HUES48 (cell line): ENCODE measurements around the gene FRMPD4.
A peak's percentile ranks its signal among the peaks of the same experiment; 100 is the strongest.

Source experiments
- H3K27ac ChIP-seq: one replicate; pipeline ENCODE4 v1.7.0; 2013; ENCODE audit warnings: low read depth, low read length, inconsistent platforms
- H3K27me3 ChIP-seq: 2 replicates; pipeline ENCODE4 v1.6.1; 2013; ENCODE audit warnings: mild to moderate bottlenecking, low read length; ENCODE audit not compliant: control insufficient read depth, insufficient read depth
- H3K36me3 ChIP-seq: 2 replicates; pipeline ENCODE4 v1.6.1; 2013; ENCODE audit warnings: low read length; ENCODE audit not compliant: control insufficient read depth, insufficient read depth
- H3K4me1 ChIP-seq: 2 replicates; pipeline ENCODE4 v1.6.1; 2013; ENCODE audit warnings: mild to moderate bottlenecking, low read length; ENCODE audit not compliant: control insufficient read depth, insufficient read depth
- H3K4me3 ChIP-seq: 2 replicates; pipeline ENCODE4 v1.5.1; 2013; ENCODE audit warnings: mild to moderate bottlenecking, low read depth, low read length
- H3K9ac ChIP-seq: 2 replicates; pipeline ENCODE4 v1.6.1; 2013; ENCODE audit warnings: mild to moderate bottlenecking, low read depth, low read length, moderate library complexity
- H3K9me3 ChIP-seq: 2 replicates; pipeline ENCODE4 v1.6.1; 2013; ENCODE audit warnings: low read length; ENCODE audit not compliant: control insufficient read depth, insufficient read depth

The FRMPD4 gene

GRCh38 chrX:12570859-12571501, 432.7 kb downstream of the FRMPD4 start:
- no peak overlapping the region for H3K27ac ChIP-seq

GRCh38 chrX:12579311-12579710, 441.0 kb downstream of the FRMPD4 start:
- Histone ChIP-seq H3K9ac (no peak overlapping the region), H3K4me1 (no peaks in the 10 kb centered on the region), H3K9me3 (no peaks in the 10 kb centered on the region), H3K4me3 (no peak overlapping the region), H3K27me3 (no peaks in the 10 kb centered on the region), H3K36me3 (no peaks in the 10 kb centered on the region), H3K27ac (no peak overlapping the region)

More at GRCh38 chrX:12570859-12571501, 432.7 kb downstream of the FRMPD4 start:
- Histone ChIP-seq H3K9me3 (no peaks in the 10 kb centered on the region), H3K4me1 (peaks cover 16% of the 10 kb centered on the region; the same call in 1 of the 2 replicates), H3K9ac (peak overlapping the region; percentile 51; the same call in 1 of the 2 replicates), H3K27me3 (no peaks in the 10 kb centered on the region), H3K4me3 (no peak overlapping the region), H3K36me3 (no peaks in the 10 kb centered on the region)

GRCh38 chrX:12580548-12580947, 442.3 kb downstream of the FRMPD4 start:
- Histone ChIP-seq H3K9ac (no peak overlapping the region), H3K4me1 (no peaks in the 10 kb centered on the region), H3K4me3 (no peak overlapping the region), H3K27me3 (no peaks in the 10 kb centered on the region), H3K9me3 (no peaks in the 10 kb centered on the region), H3K36me3 (no peaks in the 10 kb centered on the region), H3K27ac (no peak overlapping the region)

- Histone ChIP-seq H3K27me3 (no peaks in the 10 kb centered on the region), H3K27ac (no peak overlapping the region), H3K9me3 (no peaks in the 10 kb centered on the region), H3K4me3 (no peak overlapping the region), H3K9ac (no peak overlapping the region), H3K36me3 (no peaks in the 10 kb centered on the region), H3K4me1 (no peaks in the 10 kb centered on the region)
These were observed 443.3 kb downstream of the FRMPD4 start for GRCh38 chrX:12581546-12581945.

GRCh38 chrX:12582649-12583048, 444.4 kb downstream of the FRMPD4 start:
- Histone ChIP-seq H3K27me3 (no peaks in the 10 kb centered on the region), H3K4me3 (no peak overlapping the region), H3K4me1 (no peaks in the 10 kb centered on the region), H3K27ac (no peak overlapping the region), H3K9me3 (no peaks in the 10 kb centered on the region), H3K36me3 (no peaks in the 10 kb centered on the region), H3K9ac (no peak overlapping the region)

GRCh38 chrX:12583543-12583942, 445.3 kb downstream of the FRMPD4 start:
- H3K4me3 ChIP-seq, result no peak overlapping the region
- no peak overlapping the region for H3K27ac ChIP-seq
- no peak overlapping the region for H3K9ac ChIP-seq
- H3K27me3 ChIP-seq, result no peaks in the 10 kb centered on the region
- H3K9me3 ChIP-seq, result no peaks in the 10 kb centered on the region
- no peaks in the 10 kb centered on the region for H3K36me3 ChIP-seq
- no peaks in the 10 kb centered on the region for H3K4me1 ChIP-seq

- no peaks in the 10 kb centered on the region for H3K27me3 ChIP-seq
- no peak overlapping the region for H3K9ac ChIP-seq
- H3K27ac ChIP-seq, result no peak overlapping the region
- no peak overlapping the region for H3K4me3 ChIP-seq
- H3K9me3 ChIP-seq, result no peaks in the 10 kb centered on the region
- no peaks in the 10 kb centered on the region for H3K36me3 ChIP-seq
- H3K4me1 ChIP-seq, result peaks cover 8% of the 10 kb centered on the region
These were observed 457.4 kb downstream of the FRMPD4 start for GRCh38 chrX:12595720-12596119.

- H3K27ac ChIP-seq, result no peak overlapping the region
- no peaks in the 10 kb centered on the region for H3K27me3 ChIP-seq
- H3K4me3 ChIP-seq, result no peak overlapping the region
These were observed 471.8 kb downstream of the FRMPD4 start for GRCh38 chrX:12610079-12610478.

GRCh38 chrX:12611471-12611870, 473.2 kb downstream of the FRMPD4 start:
- no peaks in the 10 kb centered on the region for H3K36me3 ChIP-seq
- H3K9ac ChIP-seq, result no peak overlapping the region
- no peaks in the 10 kb centered on the region for H3K4me1 ChIP-seq
- H3K27ac ChIP-seq, result no peak overlapping the region
- H3K27me3 ChIP-seq, result no peaks in the 10 kb centered on the region
- no peaks in the 10 kb centered on the region for H3K9me3 ChIP-seq
- no peak overlapping the region for H3K4me3 ChIP-seq

More at GRCh38 chrX:12610079-12610478, 471.8 kb downstream of the FRMPD4 start:
- Histone ChIP-seq H3K9ac (no peak overlapping the region), H3K9me3 (no peaks in the 10 kb centered on the region), H3K36me3 (no peaks in the 10 kb centered on the region), H3K4me1 (no peaks in the 10 kb centered on the region)

- Histone ChIP-seq H3K4me3 (no peak overlapping the region), H3K9me3 (no peaks in the 10 kb centered on the region), H3K27me3 (no peaks in the 10 kb centered on the region), H3K9ac (no peak overlapping the region), H3K27ac (no peak overlapping the region), H3K4me1 (no peaks in the 10 kb centered on the region), H3K36me3 (no peaks in the 10 kb centered on the region)
These were observed 476.0 kb downstream of the FRMPD4 start for GRCh38 chrX:12614266-12614665.

GRCh38 chrX:12615061-12615460, 476.8 kb downstream of the FRMPD4 start:
- no peak overlapping the region for H3K9ac ChIP-seq
- no peaks in the 10 kb centered on the region for H3K27me3 ChIP-seq

More at GRCh38 chrX:12615061-12615460, 476.8 kb downstream of the FRMPD4 start:
- Histone ChIP-seq H3K36me3 (no peaks in the 10 kb centered on the region), H3K4me1 (no peaks in the 10 kb centered on the region), H3K27ac (no peak overlapping the region), H3K4me3 (no peak overlapping the region), H3K9me3 (no peaks in the 10 kb centered on the region)
